Trophoblast cell (in vitro differentiated cells and primary cell): ENCODE results near the gene RBFOX2.

Experiments used
- DNase-seq, 2 donors: peaks; one replicate each; pipeline ENCODE4 v3.0.0-alpha.2; 2016
- H2AFZ ChIP-seq: 2 replicates; pipeline ENCODE4 v1.6.1; 2013; ENCODE audit warnings: low read length, moderate library complexity, mild to moderate bottlenecking; ENCODE audit not compliant: insufficient read depth, poor library complexity
- H2AK5ac ChIP-seq: 2 replicates; pipeline ENCODE4 v1.6.1; 2013; ENCODE audit warnings: mild to moderate bottlenecking, low read length
- H2BK120ac ChIP-seq: 2 replicates; pipeline ENCODE4 v1.6.1; 2013; ENCODE audit warnings: low read length, mild to moderate bottlenecking, moderate library complexity; ENCODE audit not compliant: insufficient read depth, poor library complexity
- H2BK12ac ChIP-seq: 2 replicates; pipeline ENCODE4 v1.6.1; 2013; ENCODE audit warnings: mild to moderate bottlenecking, low read length, moderate library complexity
- H2BK5ac ChIP-seq: 2 replicates; pipeline ENCODE4 v1.6.1; 2013; ENCODE audit warnings: low read length, low read depth, moderate library complexity, mild to moderate bottlenecking; ENCODE audit not compliant: poor library complexity
- H3K14ac ChIP-seq: 2 replicates; pipeline ENCODE4 v1.6.1; 2013; ENCODE audit warnings: mild to moderate bottlenecking, low read length
- H3K18ac ChIP-seq: 2 replicates; pipeline ENCODE4 v1.6.1; 2013; ENCODE audit warnings: mild to moderate bottlenecking, low read length
- H3K23ac ChIP-seq: 2 replicates; pipeline ENCODE4 v1.6.1; 2013; ENCODE audit warnings: low read length
- H3K27ac ChIP-seq: 2 replicates; pipeline ENCODE4 v1.5.1; 2013; ENCODE audit warnings: low read depth, mild to moderate bottlenecking, inconsistent platforms, low read length, moderate library complexity
- H3K27me3 ChIP-seq: 2 replicates; pipeline ENCODE4 v1.6.1; 2013; ENCODE audit warnings: inconsistent platforms, mild to moderate bottlenecking, low read length, moderate library complexity; ENCODE audit not compliant: insufficient read depth
- H3K36me3 ChIP-seq, 2 experiments: 1 replicate in 1 of 2; 2 replicates in 1 of 2; pipeline ENCODE4 v1.6.1; 2013; ENCODE audit warnings: low read length in 2 of 2, mild to moderate bottlenecking in 2 of 2, moderate library complexity in 1 of 2; ENCODE audit not compliant: insufficient read depth in 2 of 2, control insufficient read depth in 1 of 2
- H3K4ac ChIP-seq: 2 replicates; pipeline ENCODE4 v1.6.1; 2013; ENCODE audit warnings: low read depth, mild to moderate bottlenecking, low read length, moderate library complexity
- H3K4me1 ChIP-seq, 2 experiments: 1 replicate in 1 of 2; 2 replicates in 1 of 2; pipeline ENCODE4 v1.6.1; 2013; ENCODE audit warnings: low read length in 2 of 2, mild to moderate bottlenecking in 2 of 2, moderate library complexity in 1 of 2; ENCODE audit not compliant: insufficient read depth in 2 of 2, control insufficient read depth in 1 of 2
- H3K4me2 ChIP-seq: 2 replicates; pipeline ENCODE4 v1.6.1; 2013; ENCODE audit warnings: inconsistent platforms, mild to moderate bottlenecking, low read length, moderate library complexity
- H3K4me3 ChIP-seq: 2 replicates; pipeline ENCODE4 v1.5.1; 2013; ENCODE audit warnings: mild to moderate bottlenecking, low read depth, low read length, inconsistent platforms
- H3K79me1 ChIP-seq: one replicate; pipeline ENCODE4 v1.6.1; 2013; ENCODE audit warnings: low read length
- H3K79me2 ChIP-seq: 2 replicates; pipeline ENCODE4 v1.6.1; 2013; ENCODE audit warnings: low read length, mild to moderate bottlenecking; ENCODE audit not compliant: control insufficient read depth, insufficient read depth, poor library complexity
- H3K9ac ChIP-seq: 2 replicates; pipeline ENCODE4 v1.6.1; 2013; ENCODE audit warnings: mild to moderate bottlenecking, low read length
- H3K9me3 ChIP-seq: 2 replicates; pipeline ENCODE4 v1.6.1; 2013; ENCODE audit warnings: low read depth, mild to moderate bottlenecking, control low read depth, inconsistent platforms, low read length; ENCODE audit not compliant: insufficient read depth
- H4K12ac ChIP-seq: 2 replicates; pipeline ENCODE4 v1.6.1; 2013; ENCODE audit warnings: low read depth, mild to moderate bottlenecking, low read length, moderate library complexity
- H4K8ac ChIP-seq: 2 replicates; pipeline ENCODE4 v1.6.1; 2013; ENCODE audit warnings: low read depth, mild to moderate bottlenecking, low read length, moderate library complexity
- H4K91ac ChIP-seq: one replicate; pipeline ENCODE4 v1.6.1; 2013; ENCODE audit warnings: low read depth, mild to moderate bottlenecking, low read length, moderate library complexity
- WGBS: extraction: QIAGEN DNeasy Blood & Tissue Kit; methylation state at CpG from one replicate; pipeline ENCODE4 v1.1.7; 2013; ENCODE audit warnings: missing lambda C conversion rate; ENCODE audit not compliant: insufficient read length, insufficient coverage; ENCODE audit errors: extremely low coverage; 5-methylcytosine and 5-hydroxymethylcytosine counted together

Gene RBFOX2

GRCh38 chr22:35743326-35743860, 285.2 kb downstream of the RBFOX2 start:
- H3K23ac ChIP-seq: no peak overlapping the region
- no peak overlapping the region for H4K91ac ChIP-seq
- no peak overlapping the region for H2BK12ac ChIP-seq
- H3K79me1 ChIP-seq: no peaks in the 10 kb centered on the region
- H3K27ac ChIP-seq: no peak overlapping the region
- H3K9me3 ChIP-seq: no peaks in the 10 kb centered on the region
- H3K27me3 ChIP-seq: no peaks in the 10 kb centered on the region
- no peak overlapping the region for H2AFZ ChIP-seq
- H3K18ac ChIP-seq: no peak overlapping the region
- no peak overlapping the region for H3K4ac ChIP-seq
- H3K4me1 ChIP-seq: no peaks in the 10 kb centered on the region
- H3K36me3 ChIP-seq: peaks cover 9 to 26% of the 10 kb centered on the region in 2 experiments
- H2AK5ac ChIP-seq: no peak overlapping the region
- peak in 1 of 2 donors; percentile 31 for DNase-seq
- no peaks in the 10 kb centered on the region for H3K79me2 ChIP-seq
- no peak overlapping the region for H3K14ac ChIP-seq
- H3K9ac ChIP-seq: no peak overlapping the region
- no peak overlapping the region for H4K12ac ChIP-seq
- H3K4me2 ChIP-seq: no peak overlapping the region
- H3K4me3 ChIP-seq: no peak overlapping the region
- H2BK120ac ChIP-seq: no peak overlapping the region
- WGBS: no CpG with 5 or more reads among the region's 6 CpGs
- H2BK5ac ChIP-seq: no peak overlapping the region
- no peak overlapping the region for H4K8ac ChIP-seq

GRCh38 chr22:35742342-35743100, 286.1 kb downstream of the RBFOX2 start:
- H3K4me3 ChIP-seq: no peak overlapping the region
- no peak overlapping the region for H3K4me2 ChIP-seq
- no peak overlapping the region for H2BK12ac ChIP-seq
- H3K79me2 ChIP-seq: no peaks in the 10 kb centered on the region
- no peaks in the 10 kb centered on the region for H3K9me3 ChIP-seq
- no peak overlapping the region for H3K4ac ChIP-seq
- no peak overlapping the region for H2BK5ac ChIP-seq
- no peak overlapping the region for H2AFZ ChIP-seq
- DNase-seq: peak; percentile 71 to 95
- H3K18ac ChIP-seq: no peak overlapping the region
- no peaks in the 10 kb centered on the region for H3K27me3 ChIP-seq
- H3K79me1 ChIP-seq: no peaks in the 10 kb centered on the region
- no peak overlapping the region for H3K23ac ChIP-seq
- H3K4me1 ChIP-seq: no peaks in the 10 kb centered on the region
- no peak overlapping the region for H3K14ac ChIP-seq
- no peak overlapping the region for H4K8ac ChIP-seq
- no peak overlapping the region for H4K91ac ChIP-seq
- no peak overlapping the region for H3K9ac ChIP-seq
- H2AK5ac ChIP-seq: no peak overlapping the region
- peaks cover 14 to 32% of the 10 kb centered on the region in 2 experiments for H3K36me3 ChIP-seq
- H2BK120ac ChIP-seq: no peak overlapping the region
- H4K12ac ChIP-seq: no peak overlapping the region
- no peak overlapping the region for H3K27ac ChIP-seq
- WGBS: no CpG with 5 or more reads among the region's 9 CpGs

- Histone ChIP-seq H3K36me3 (peaks cover 19 to 35% of the 10 kb centered on the region in 2 experiments), H4K12ac (no peak overlapping the region), H3K9ac (no peak overlapping the region), H3K18ac (no peak overlapping the region), H3K23ac (no peak overlapping the region), H4K8ac (no peak overlapping the region), H2BK120ac (no peak overlapping the region), H2AFZ (no peak overlapping the region), H3K79me2 (no peaks in the 10 kb centered on the region), H4K91ac (no peak overlapping the region), H3K9me3 (peaks cover 5% of the 10 kb centered on the region), H3K4me3 (no peak overlapping the region), H3K27ac (no peak overlapping the region), H3K27me3 (no peaks in the 10 kb centered on the region), H3K79me1 (no peaks in the 10 kb centered on the region), H2BK5ac (no peak overlapping the region), H2BK12ac (no peak overlapping the region), H3K4ac (no peak overlapping the region), H3K4me2 (no peak overlapping the region), H3K4me1 (no peaks in the 10 kb centered on the region), H2AK5ac (no peak overlapping the region), H3K14ac (no peak overlapping the region)
- WGBS: no CpG with 5 or more reads among the region's 1 CpG
- DNase-seq: no peak
Measured at GRCh38 chr22:35740616-35741015, 288.0 kb downstream of the RBFOX2 start.

GRCh38 chr22:35739931-35740380, 288.7 kb downstream of the RBFOX2 start:
- Histone ChIP-seq H3K23ac (no peak overlapping the region), H2AFZ (no peak overlapping the region), H3K36me3 (peaks cover 19 to 33% of the 10 kb centered on the region in 2 experiments), H3K9ac (no peak overlapping the region), H4K91ac (no peak overlapping the region), H4K8ac (no peak overlapping the region), H3K4me3 (no peak overlapping the region), H3K14ac (no peak overlapping the region), H3K9me3 (peaks cover 5% of the 10 kb centered on the region), H2AK5ac (no peak overlapping the region), H2BK12ac (no peak overlapping the region), H2BK120ac (no peak overlapping the region), H3K4ac (no peak overlapping the region), H3K27me3 (no peaks in the 10 kb centered on the region), H3K18ac (no peak overlapping the region), H3K4me2 (no peak overlapping the region), H3K27ac (no peak overlapping the region), H3K79me2 (no peaks in the 10 kb centered on the region), H3K79me1 (no peaks in the 10 kb centered on the region), H3K4me1 (no peaks in the 10 kb centered on the region), H2BK5ac (no peak overlapping the region), H4K12ac (no peak overlapping the region)
- no peak for DNase-seq
- WGBS: no CpG with 5 or more reads among the region's 3 CpGs
